Liver (tissue), 9 donors: ENCODE measurements around the gene CKS2. TPM values are rescaled to one million over a fixed set of nuclear protein-coding genes. Genes with fewer than 3 reads are reported as not detected.

Source experiments
- DNase-seq: peaks from one replicate; pipeline ENCODE4 v3.0.0-alpha.2; 2017; ENCODE audit warnings: low spot score
- H3K27ac ChIP-seq, 2 donors: one replicate each; pipeline ENCODE4 v1.7.0; 2013; ENCODE audit warnings: inconsistent platforms in 2 of 2, low read length in 2 of 2, control low read depth in 1 of 2, low read depth in 1 of 2, mild to moderate bottlenecking in 1 of 2
- H3K27me3 ChIP-seq, 4 donors: one replicate each; pipeline versions ENCODE4 v1.6.1 to v1.7.0; 2013; ENCODE audit warnings: low read length in 3 of 4, inconsistent platforms in 1 of 4, mild to moderate bottlenecking in 1 of 4, moderate library complexity in 1 of 4; ENCODE audit not compliant: control insufficient read depth in 4 of 4, insufficient read depth in 4 of 4
- H3K36me3 ChIP-seq, 4 donors: one replicate each; pipeline versions ENCODE4 v1.6.1 to v1.7.0; 2013; ENCODE audit warnings: low read length in 3 of 4, mild to moderate bottlenecking in 3 of 4, low read depth in 1 of 4, moderate library complexity in 1 of 4; ENCODE audit not compliant: control insufficient read depth in 4 of 4, insufficient read depth in 3 of 4
- H3K4me1 ChIP-seq, 4 donors: one replicate each; pipeline versions ENCODE4 v1.6.1 to v1.7.0; 2013; ENCODE audit warnings: low read length in 3 of 4, mild to moderate bottlenecking in 3 of 4, moderate library complexity in 1 of 4; ENCODE audit not compliant: control insufficient read depth in 4 of 4, insufficient read depth in 4 of 4
- H3K4me3 ChIP-seq, 3 donors: one replicate each; pipeline versions ENCODE4 v1.6.1 to v1.7.0; 2013; ENCODE audit warnings: low read length in 3 of 3, control low read depth in 1 of 3, low read depth in 1 of 3, mild to moderate bottlenecking in 1 of 3
- H3K9ac ChIP-seq, 2 donors: one replicate each; pipeline ENCODE4 v1.7.0; 2013; ENCODE audit warnings: low read length in 2 of 2, mild to moderate bottlenecking in 2 of 2, moderate library complexity in 2 of 2, control low read depth in 1 of 2, low read depth in 1 of 2
- H3K9me3 ChIP-seq, 4 donors: one replicate each; pipeline versions ENCODE4 v1.6.1 to v1.7.0; 2013; ENCODE audit warnings: low read length in 3 of 4; ENCODE audit not compliant: control insufficient read depth in 4 of 4
- ATF3 ChIP-seq: IDR thresholded peaks from 2 replicates; pipeline ENCODE4 v1.6.1; 2016; ENCODE audit warnings: antibody characterized with exemption
- EGR1 ChIP-seq, 2 donors: IDR thresholded peaks; 2 replicates each; pipeline ENCODE4 v1.6.1; 2016 to 2018; ENCODE audit warnings: antibody characterized with exemption in 2 of 2, low read depth in 2 of 2
- FOXA1 ChIP-seq: IDR thresholded peaks from 2 replicates; pipeline ENCODE4 v1.6.1; 2016; ENCODE audit warnings: antibody characterized with exemption
- FOXA2 ChIP-seq: IDR thresholded peaks from 2 replicates; pipeline ENCODE4 v1.6.1; 2016; ENCODE audit warnings: antibody characterized with exemption
- GABPA ChIP-seq, 2 donors: IDR thresholded peaks in 1 of 2; conservative IDR thresholded peaks in 1 of 2; 2 replicates each; pipeline ENCODE4 v1.6.1; 2016; ENCODE audit warnings: antibody characterized with exemption in 2 of 2, mild to moderate bottlenecking in 1 of 2, moderate library complexity in 1 of 2
- HNF4A ChIP-seq, 2 donors: conservative IDR thresholded peaks; 2 replicates each; pipeline ENCODE4 v1.6.1; 2016; ENCODE audit warnings: antibody characterized with exemption in 2 of 2, mild to moderate bottlenecking in 2 of 2
- HNF4G ChIP-seq: IDR thresholded peaks from 2 replicates; pipeline ENCODE4 v1.6.1; 2016; ENCODE audit warnings: antibody characterized with exemption
- JUND ChIP-seq, 2 donors: IDR thresholded peaks; 2 replicates each; pipeline ENCODE4 v1.6.1; 2016; ENCODE audit warnings: antibody characterized with exemption in 2 of 2
- NR2F2 ChIP-seq: IDR thresholded peaks from 2 replicates; pipeline ENCODE4 v1.6.1; 2016; ENCODE audit warnings: antibody characterized with exemption
- RAD21 ChIP-seq, 2 donors: IDR thresholded peaks; 2 replicates each; pipeline ENCODE4 v1.6.1; 2016; ENCODE audit warnings: antibody characterized with exemption in 2 of 2, mild to moderate bottlenecking in 2 of 2
- RXRA ChIP-seq, 2 donors: IDR thresholded peaks; 2 replicates each; pipeline ENCODE4 v1.6.1; 2017 to 2018; ENCODE audit warnings: antibody characterized with exemption in 2 of 2, mild to moderate bottlenecking in 1 of 2
- SP1 ChIP-seq: IDR thresholded peaks from 2 replicates; pipeline ENCODE4 v1.6.1; 2018; ENCODE audit warnings: antibody characterized with exemption, mild to moderate bottlenecking
- TAF1 ChIP-seq: conservative IDR thresholded peaks from 2 replicates; pipeline ENCODE4 v1.6.1; 2016; ENCODE audit warnings: antibody characterized with exemption, mild to moderate bottlenecking
- YY1 ChIP-seq: IDR thresholded peaks from 2 replicates; pipeline ENCODE4 v1.6.1; 2016; ENCODE audit warnings: antibody characterized with exemption, mild to moderate bottlenecking
- ZBTB33 ChIP-seq: IDR thresholded peaks from 2 replicates; pipeline ENCODE4 v1.6.1; 2016; ENCODE audit warnings: antibody characterized with exemption
- WGBS: extraction: QIAGEN DNeasy Blood & Tissue Kit; methylation state at CpG from one replicate; pipeline ENCODE4 v1.1.7; 2013; 5-methylcytosine and 5-hydroxymethylcytosine counted together
- polyA plus RNA-seq, 2 donors: library from polyadenylated mRNA; stranded (reverse) in 1 of 2; unstranded in 1 of 2; fragments of 200-250 nt in 1 of 2; fragments of >200 nt in 1 of 2; fragmentation: Nextera tagmentation in 1 of 2; extraction: Ambion mirVana in 1 of 2; gene quantifications; one replicate each; pipeline versions ENCODE4 v1.2.1 to v1.2.3, GENCODE V29; 2013 to 2015
- total RNA-seq, 2 donors: library from RNA; depleted of rRNA; stranded (reverse); fragments of >200 nt; gene quantifications; one replicate each; pipeline ENCODE4 v1.2.3, GENCODE V29; 2014
- TF ChIP-seq, protein P1 (sequence below): IDR thresholded peaks from 2 replicates; pipeline ENCODE4 v1.6.1; 2016; ENCODE audit warnings: antibody characterized with exemption
- TF ChIP-seq, protein P2 (sequence below): IDR thresholded peaks from 2 replicates; pipeline ENCODE4 v1.6.1; 2016; ENCODE audit warnings: antibody characterized with exemption, mild to moderate bottlenecking
- TF ChIP-seq, protein P3 (sequence below): fragments of 150-350 bp; IDR thresholded peaks from 2 replicates; pipeline ENCODE4 v1.5.1; 2017; ENCODE audit warnings: improper control_type of control experiment, low read depth, low read length; ENCODE audit not compliant: missing input control
- donor health status: healthy.
- donor health status: healthy.
- donor health status: healthy.
- donor health status: healthy.
- donor health status: healthy.

The CKS2 gene
- total and polyA plus RNA-seq, 4 donors = 3.1 to 79.7 (median 17.7) TPM

DNA sequence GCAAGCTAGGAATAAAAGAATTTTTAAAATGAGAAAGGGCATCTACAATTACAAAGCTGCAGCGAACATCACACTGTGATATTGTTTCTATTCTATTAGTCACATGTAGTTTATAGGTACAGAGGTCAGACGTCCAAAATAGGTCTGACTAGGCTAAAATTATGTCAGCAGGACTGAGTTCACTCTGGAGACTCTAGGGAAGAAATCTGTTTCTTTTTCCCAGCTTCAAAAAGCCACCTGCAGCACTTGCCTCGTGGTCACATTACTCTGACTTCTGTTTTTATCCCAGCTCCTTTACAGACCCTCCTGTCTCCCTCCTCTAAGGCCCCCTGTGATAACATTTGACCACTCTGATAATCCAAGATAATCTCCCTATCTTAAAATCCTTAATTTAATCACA lies 5.1 kb upstream of the CKS2 start:
- Histone ChIP-seq H3K27ac (no peak overlapping the region), H3K4me3 (no peak overlapping the region), H3K9ac (no peak overlapping the region), H3K36me3 (peaks cover 0 to 5% (median under 1%) of the 10 kb centered on the region in 4 donors), H3K27me3 (no peaks in the 10 kb centered on the region), H3K9me3 (no peaks in the 10 kb centered on the region), H3K4me1 (peaks cover 0 to 3% (median 0%) of the 10 kb centered on the region in 4 donors)
- 83% methylated on average over 3 of the region's 3 CpGs for WGBS
- DNase-seq = no peak
- TF ChIP-seq, protein P1, sequence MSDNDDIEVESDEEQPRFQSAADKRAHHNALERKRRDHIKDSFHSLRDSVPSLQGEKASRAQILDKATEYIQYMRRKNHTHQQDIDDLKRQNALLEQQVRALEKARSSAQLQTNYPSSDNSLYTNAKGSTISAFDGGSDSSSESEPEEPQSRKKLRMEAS = no peak
- no peak for TF ChIP-seq YY1
- no peak for TF ChIP-seq EGR1 (IDR thresholded peaks at IDR 0.05; ENCODE audit: low read depth in 2 of 2)
- no peak for TF ChIP-seq GABPA (IDR thresholded peaks at IDR 0.05 in 1 of 2, conservative IDR thresholded peaks at IDR 0.05 in 1 of 2)
- TF ChIP-seq SP1 = no peak
- TF ChIP-seq TAF1 = no peak
- TF ChIP-seq HNF4A (conservative IDR thresholded peaks at IDR 0.05) = no peak
- TF ChIP-seq ZBTB33 = no peak
- no peak for TF ChIP-seq NR2F2
- no peak for TF ChIP-seq JUND (IDR thresholded peaks at IDR 0.05)
- TF ChIP-seq RXRA (IDR thresholded peaks at IDR 0.05) = no peak
- TF ChIP-seq FOXA2 = no peak
- no peak for TF ChIP-seq ATF3
- no peak for TF ChIP-seq FOXA1
- TF ChIP-seq HNF4G = no peak
- TF ChIP-seq, protein P2, sequence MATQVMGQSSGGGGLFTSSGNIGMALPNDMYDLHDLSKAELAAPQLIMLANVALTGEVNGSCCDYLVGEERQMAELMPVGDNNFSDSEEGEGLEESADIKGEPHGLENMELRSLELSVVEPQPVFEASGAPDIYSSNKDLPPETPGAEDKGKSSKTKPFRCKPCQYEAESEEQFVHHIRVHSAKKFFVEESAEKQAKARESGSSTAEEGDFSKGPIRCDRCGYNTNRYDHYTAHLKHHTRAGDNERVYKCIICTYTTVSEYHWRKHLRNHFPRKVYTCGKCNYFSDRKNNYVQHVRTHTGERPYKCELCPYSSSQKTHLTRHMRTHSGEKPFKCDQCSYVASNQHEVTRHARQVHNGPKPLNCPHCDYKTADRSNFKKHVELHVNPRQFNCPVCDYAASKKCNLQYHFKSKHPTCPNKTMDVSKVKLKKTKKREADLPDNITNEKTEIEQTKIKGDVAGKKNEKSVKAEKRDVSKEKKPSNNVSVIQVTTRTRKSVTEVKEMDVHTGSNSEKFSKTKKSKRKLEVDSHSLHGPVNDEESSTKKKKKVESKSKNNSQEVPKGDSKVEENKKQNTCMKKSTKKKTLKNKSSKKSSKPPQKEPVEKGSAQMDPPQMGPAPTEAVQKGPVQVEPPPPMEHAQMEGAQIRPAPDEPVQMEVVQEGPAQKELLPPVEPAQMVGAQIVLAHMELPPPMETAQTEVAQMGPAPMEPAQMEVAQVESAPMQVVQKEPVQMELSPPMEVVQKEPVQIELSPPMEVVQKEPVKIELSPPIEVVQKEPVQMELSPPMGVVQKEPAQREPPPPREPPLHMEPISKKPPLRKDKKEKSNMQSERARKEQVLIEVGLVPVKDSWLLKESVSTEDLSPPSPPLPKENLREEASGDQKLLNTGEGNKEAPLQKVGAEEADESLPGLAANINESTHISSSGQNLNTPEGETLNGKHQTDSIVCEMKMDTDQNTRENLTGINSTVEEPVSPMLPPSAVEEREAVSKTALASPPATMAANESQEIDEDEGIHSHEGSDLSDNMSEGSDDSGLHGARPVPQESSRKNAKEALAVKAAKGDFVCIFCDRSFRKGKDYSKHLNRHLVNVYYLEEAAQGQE = no peak
- no peak for TF ChIP-seq RAD21 (IDR thresholded peaks at IDR 0.05)
- TF ChIP-seq, protein P3, sequence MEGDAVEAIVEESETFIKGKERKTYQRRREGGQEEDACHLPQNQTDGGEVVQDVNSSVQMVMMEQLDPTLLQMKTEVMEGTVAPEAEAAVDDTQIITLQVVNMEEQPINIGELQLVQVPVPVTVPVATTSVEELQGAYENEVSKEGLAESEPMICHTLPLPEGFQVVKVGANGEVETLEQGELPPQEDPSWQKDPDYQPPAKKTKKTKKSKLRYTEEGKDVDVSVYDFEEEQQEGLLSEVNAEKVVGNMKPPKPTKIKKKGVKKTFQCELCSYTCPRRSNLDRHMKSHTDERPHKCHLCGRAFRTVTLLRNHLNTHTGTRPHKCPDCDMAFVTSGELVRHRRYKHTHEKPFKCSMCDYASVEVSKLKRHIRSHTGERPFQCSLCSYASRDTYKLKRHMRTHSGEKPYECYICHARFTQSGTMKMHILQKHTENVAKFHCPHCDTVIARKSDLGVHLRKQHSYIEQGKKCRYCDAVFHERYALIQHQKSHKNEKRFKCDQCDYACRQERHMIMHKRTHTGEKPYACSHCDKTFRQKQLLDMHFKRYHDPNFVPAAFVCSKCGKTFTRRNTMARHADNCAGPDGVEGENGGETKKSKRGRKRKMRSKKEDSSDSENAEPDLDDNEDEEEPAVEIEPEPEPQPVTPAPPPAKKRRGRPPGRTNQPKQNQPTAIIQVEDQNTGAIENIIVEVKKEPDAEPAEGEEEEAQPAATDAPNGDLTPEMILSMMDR = no peak
